GF-D8 (cell line): ENCODE data around the gene TEDDM1.
"Not testable (repeated sequence)": the region's sequence is repeated elsewhere in the genome, so short reads cannot be mapped to it uniquely, and the experiment has no call there.

Experiments
- DNase-seq: peaks from one replicate; lab custom pipeline; 2025; lab: John Stamatoyannopoulos, UW

TEDDM1 gene

DNA sequence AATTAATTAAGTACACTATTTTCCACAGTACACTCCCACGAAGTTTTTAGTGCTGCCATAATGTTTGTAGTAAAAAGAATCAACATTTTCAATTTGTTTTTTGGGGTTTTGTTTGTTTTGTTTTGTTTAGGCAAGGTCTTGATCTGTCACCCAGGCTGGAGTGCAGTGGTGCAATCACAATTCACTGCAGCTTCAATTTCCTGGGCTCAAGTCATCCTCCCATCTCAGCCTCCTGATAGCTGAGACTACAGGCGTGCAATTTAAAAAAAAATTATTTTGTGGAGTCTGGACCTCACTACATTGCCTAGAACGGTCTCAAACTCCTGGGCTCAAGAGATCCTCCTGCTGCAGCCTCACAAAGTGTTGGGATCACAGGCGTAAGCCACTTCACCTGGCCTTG is 20.3 kb downstream of the TEDDM1 start:
- no peak for DNase-seq

DNA sequence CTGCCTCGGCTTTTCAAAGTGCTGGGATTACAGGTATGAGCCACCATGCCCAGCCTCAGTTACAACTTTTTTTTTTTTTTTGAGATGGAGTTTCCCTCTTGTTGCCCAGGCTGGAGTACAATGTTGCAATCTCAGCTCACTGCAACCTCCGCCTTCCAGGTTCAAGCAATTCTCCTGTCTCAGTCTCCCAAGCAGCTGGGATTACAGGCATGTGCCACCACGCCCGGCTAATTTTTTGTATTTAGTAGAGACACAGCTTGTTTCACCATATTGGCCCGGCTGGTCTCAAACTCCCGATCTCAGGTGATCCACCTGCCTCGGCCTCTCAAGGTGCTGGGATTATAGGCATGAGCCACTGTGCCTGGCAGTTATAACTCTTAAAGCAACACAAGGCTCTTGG is 20.7 kb downstream of the TEDDM1 start:
- DNase-seq = not testable (repeated sequence)

DNA sequence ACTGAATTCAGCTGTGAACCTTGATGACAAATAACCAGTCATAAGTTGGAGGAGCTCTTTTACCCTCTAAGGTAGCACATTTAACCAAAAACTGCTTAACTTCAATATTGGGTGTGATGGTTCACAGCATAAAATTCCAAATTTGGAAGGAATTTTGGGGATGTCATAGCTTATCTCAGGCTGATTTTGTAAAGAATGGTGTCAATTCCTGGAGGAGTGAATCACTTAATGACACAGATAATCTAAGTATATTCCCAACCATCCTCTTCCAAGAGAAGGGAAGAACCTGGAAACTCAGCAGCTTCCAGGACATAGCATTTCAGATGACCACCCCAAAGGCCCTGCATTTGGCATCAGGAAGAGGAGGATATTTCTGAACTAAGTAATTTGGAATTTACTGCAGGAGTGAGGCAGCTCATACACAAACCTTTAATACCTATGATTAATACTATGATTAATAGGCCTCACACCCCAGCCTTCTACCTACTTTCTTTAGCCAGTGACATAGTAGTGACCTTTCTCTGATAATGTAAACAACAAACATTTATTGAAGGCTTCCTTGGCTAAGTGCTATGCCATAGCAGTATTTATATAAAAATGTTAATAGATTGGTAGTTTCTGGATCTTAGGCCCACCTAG is 23.4 kb downstream of the TEDDM1 start:
- no peak for DNase-seq

DNA sequence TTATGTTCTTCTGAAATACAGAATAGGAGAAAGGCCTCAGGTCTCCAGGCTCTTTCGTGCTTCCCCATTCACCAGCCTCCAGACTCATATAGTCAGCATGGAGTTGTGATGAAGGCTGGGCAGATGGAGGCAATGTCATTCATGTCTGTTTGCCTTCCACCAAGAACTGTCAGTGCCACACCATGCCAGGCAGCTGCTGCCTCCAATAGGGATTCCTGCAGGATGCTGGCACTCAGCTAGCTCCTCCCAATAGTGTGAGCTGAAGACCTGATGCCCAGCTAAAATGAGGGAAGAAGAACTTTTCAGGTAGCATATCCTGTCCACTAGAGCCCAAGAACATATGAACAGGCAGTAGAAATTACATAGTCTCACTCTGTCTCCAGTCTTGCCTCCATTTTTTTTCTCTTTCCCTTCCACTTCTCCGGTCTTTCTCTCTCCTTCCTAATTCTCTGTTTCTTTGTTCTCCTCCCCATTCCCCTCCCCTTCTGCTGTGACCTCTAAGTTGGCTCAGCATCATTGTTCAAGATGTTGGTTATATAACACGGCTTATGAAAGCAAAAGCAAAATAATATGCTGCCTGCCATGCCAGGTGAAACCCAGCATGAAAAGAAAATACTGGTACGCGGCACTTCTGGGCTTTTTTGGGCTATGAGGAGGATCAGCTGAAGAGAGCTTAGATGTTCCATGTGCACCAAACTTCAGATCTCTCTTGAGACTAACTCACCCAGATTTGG is 26.2 kb downstream of the TEDDM1 start:
- no peak for DNase-seq

DNA sequence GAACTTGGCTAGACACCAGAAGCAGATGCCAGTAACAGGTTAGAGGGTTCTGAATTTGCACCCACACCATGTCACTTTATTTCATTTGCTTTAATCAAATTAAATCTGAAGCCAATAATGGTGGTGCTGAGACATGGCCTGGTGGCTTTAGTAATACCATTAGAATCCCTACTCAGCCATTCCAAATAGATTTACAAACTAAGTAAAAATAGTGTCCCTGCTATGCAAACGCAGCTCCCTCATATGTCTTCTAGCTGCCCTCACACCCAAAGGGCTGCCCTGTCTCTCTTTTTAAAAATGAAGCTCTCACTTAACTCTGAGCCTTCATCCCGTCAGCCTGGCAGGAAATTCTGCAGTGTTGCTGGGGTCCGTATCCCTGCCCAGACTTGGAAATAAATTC is 29.9 kb downstream of the TEDDM1 start:
- DNase-seq = no peak

DNA sequence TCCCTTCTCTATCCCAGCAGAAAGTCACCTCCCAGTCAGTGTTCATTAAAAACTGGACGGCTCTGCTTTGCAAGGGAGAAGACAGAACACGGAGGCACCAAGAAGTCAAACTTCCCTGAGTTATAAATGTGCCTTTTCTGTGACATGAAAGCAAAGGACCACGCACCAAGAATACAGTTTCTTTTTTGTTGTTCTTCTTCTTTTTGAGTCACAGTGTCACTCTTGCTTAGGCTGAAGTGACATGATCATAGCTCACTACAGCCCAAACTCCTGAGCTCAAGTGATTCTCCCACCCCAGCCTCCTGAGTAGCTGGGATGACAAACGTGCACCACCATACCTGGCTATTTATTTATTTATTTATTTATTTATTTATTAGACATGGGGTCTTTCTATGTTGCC is 31.6 kb downstream of the TEDDM1 start:
- DNase-seq = no peak

DNA sequence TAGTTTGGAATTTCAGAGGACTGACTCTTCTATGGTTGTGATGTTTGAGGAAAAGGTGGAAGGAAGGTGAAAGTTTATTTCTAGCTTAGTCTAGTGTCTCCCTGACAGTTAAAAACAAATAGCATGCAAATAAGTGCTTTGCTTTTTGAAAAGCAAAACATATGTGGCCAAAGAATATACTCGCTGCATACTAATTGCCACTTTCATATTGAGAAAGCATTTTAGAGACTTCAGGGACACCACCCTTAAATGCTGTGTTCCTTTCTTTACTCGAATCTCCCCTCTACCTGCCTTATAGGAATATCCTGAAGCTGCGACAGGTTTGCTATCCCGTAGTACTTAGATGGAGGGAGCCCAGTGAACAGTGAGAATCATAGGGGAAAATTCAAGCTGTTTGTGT is 32.1 kb downstream of the TEDDM1 start:
- DNase-seq = no peak

DNA sequence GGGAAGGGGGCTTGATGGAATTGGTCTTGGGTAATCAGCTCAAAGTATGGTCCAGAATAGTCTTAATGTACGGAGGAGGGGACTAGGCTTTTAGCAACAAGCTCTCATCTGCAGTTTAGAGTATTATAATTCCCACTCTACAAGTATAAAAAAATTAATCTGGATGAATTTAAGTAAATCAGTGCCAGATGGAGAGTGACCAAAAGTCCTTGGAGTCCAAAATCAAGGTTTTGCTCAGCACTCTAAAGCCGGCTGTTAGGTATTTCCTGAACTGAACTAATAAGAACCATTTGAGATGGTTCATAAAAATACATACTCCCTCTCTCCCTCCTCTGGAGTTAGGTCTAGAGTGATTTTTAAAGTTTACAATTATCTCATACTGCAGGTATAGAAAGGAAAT is 32.5 kb downstream of the TEDDM1 start:
- DNase-seq = no peak

DNA sequence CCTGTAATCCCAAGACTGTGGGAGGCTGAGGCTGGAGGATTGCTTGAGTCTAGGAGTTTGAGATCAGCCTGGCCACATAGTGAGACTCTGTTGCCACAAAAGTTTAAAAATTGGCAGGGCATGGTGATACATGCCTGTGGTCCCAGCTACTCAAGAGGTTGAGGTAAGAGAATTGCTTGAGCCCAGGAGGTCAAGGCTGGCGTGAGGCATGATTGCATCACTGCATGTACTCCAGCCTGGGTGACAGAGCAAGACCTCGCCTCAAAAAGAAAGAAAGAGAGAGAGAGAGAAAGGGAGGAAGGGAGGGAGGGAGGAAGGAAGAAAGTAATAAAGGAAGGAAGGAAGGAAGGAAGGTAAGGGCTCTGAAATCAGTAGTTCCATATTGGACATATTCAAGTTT is 33.9 kb downstream of the TEDDM1 start:
- no peak for DNase-seq

DNA sequence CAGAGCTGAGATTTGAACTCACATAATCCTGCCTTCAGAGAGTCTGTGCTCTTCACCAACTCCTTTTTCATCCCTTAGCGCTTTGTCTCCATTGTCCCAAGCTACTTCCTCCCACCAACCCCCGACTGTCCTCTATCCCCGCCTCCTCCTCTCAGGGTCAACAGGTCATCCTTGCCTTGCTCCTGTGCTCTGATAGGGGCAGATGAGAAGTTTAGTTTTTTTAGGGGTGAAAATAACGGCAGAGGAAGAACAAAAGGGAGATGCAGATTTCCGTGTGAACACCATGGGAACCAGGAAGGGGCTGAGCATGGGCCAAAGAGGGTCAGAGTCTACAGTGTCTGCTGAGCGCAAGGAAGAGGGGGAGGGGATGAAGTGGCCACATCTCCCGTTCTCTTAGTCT is 40.8 kb downstream of the TEDDM1 start:
- no peak for DNase-seq

DNA sequence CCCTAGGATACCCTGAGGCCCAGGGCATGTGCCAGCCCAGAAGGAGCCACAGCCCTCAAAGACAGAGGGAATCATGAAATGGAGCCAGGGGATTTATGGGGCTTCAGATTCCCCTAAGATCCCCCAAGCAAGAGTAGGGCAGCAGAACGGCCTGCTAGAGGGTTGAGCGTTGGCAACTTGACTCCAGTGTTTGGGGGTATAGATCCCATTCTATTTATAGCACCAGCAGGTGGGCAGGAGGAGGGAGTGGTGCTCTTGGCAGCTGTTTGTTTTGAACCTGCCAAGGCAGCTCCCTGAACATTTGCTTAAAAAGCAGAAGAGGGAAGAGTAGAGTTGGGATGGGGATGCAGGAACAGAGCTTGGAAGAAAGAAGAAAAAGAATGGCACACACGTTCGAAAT is 42.6 kb downstream of the TEDDM1 start:
- no peak for DNase-seq

DNA sequence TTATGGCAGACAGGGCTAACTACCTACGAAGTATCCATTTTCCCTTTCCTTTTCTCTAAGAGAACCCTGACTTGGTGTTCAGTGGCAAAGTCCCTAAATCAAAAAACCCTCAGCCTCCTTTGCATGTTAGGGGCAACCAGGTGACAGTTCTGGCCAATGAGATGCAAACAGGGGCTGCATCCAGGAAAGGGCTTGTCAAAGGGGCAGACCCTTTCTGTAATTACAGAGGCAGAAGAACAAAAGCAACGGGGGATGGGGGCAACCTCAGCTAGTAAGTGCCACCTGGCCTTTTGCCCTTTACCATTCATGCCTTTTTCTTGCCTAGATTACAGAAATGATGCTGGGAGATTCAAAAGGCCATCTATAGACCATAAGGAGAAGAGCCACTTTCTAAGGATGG is 43.3 kb downstream of the TEDDM1 start:
- no peak for DNase-seq

DNA sequence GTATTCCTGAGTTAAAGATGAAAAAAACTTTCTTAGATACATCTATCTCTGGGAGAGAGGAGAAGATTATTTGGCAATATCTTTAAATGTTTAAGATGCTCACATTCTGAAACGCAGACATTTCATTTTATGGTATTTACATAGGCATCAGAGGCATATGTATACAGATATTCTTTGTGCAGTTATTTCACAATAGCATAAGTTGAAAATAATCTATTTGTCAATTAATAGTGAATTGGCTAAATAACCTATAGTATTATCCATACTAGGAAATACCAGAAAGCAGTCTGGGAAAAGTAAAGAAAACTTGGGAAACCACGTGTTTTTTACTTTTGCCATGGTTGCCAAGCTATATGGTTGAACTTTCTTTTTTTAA is 44.8 kb downstream of the TEDDM1 start:
- DNase-seq = no peak

DNA sequence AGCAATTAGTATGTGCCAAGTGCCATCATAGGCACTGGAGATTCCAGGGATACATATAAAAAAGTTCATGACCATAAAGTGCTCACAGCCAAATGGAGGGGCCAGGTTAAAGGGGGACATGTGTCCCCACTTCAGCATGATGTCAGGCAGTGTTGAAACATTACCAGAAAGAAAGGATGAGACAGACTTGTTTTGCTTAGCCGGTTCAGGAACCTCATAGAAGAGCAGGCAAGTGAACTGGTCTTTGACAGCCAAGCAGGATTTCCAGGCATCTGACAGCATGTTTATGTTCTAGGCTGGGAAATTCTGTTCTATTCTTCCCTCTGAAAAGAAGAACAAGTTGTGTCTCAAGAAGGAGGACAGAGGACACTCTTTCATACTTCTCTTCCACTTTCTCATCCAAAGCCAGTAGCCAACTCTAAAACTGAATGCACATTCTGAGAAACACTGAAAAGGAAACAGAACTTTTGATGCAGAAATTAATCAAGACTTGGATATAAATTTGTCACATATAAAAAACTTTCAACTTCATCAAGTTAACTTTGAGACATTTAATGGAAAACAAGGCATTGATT is 48.6 kb downstream of the TEDDM1 start:
- DNase-seq = no peak

DNA sequence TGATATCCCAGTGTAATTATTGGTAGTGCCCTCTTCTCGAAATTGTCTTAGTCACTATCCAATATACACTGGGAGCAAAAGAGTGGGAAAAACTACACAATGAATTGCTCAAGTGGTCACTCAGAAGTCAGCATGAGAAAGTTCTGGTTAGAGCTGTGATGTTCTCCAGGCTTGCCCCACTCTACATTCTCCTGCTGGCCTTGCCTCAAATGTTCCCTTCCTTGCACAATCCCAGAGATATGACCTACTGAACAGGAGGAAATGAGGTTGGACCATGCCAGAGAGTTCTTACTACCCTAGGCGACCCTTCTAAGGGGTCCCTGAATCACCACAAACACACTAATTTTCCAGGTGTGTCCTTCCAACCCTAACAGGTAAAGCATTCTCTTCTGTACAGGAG is 49.6 kb downstream of the TEDDM1 start:
- no peak for DNase-seq

DNA sequence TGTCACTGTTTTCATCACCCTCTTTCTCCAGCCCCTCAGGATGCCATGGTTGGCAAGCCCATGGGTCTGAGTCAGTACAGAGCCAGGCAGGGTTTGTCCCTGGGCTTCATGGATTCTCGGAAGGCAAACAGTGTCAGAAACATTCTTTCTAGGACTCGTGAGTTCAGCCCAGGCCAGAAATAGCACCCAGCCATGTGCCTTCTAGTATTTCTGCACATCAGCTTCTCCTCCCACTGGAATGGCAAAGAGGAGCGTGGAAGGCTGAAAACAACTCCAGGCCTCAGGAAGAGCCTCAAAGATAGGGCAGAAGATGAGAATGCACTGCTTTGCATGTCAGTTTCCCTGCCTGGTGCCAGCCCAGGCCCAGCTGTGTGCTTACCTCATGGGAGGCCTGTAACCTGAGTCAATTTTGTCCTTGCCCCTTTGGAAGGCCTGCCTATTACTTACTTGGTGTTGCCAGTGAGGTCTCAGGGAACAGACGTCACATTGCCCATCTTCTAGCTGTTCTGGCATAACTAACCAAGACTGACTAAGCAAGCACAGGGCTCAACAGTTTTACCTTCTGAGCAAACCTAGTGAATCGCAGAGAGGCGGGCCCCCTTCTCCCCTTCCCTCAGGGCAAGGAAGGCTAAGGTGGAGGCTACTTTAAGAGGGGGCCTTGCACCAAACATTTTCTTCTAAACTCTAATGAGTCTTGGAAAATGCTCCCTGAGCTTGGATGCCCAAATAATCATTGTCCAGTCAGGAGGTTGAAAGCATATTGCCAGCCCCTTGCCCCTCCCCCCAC is 51.3 kb downstream of the TEDDM1 start:
- no peak for DNase-seq
